ENCODE results near the gene SF1.

Gene SF1

GRCh38 chr11:64724863-64725532, 53.3 kb downstream of the SF1 start:
- no peak for DNase-seq (ENCODE audit: low read depth in 1 of 2, low spot score in 1 of 2)
- H3K27me3 ChIP-seq (ENCODE audit: insufficient read depth, poor library complexity, severe bottlenecking): peaks cover 7% of the 10 kb centered on the region
- no peak overlapping the region for H3K27ac ChIP-seq (replicated peaks)
- H3K4me3 ChIP-seq (replicated peaks; ENCODE audit: insufficient read depth, low read length): no peak overlapping the region
- TF ChIP-seq SPI1 (IDR thresholded peaks at IDR 0.05; ENCODE audit: borderline replicate concordance, low read depth) (no peak), CTCF (IDR thresholded peaks at IDR 0.05; ENCODE audit: insufficient read depth, low read length) (no peak), POLR2AphosphoS5 (IDR thresholded peaks at IDR 0.05; ENCODE audit: low read depth) (peak; percentile 43; the same call in 1 of the 2 replicates), REST (IDR thresholded peaks at IDR 0.05; ENCODE audit: insufficient replicate concordance, low read depth) (no peak), GABPA (IDR thresholded peaks at IDR 0.05; ENCODE audit: low read depth) (no peak)

- Histone ChIP-seq H3K27me3 (ENCODE audit: insufficient read depth, poor library complexity, severe bottlenecking) (peaks cover 7% of the 10 kb centered on the region), H3K27ac (replicated peaks) (no peak overlapping the region), H3K4me3 (replicated peaks; ENCODE audit: insufficient read depth, low read length) (no peak overlapping the region)
- TF ChIP-seq GABPA (IDR thresholded peaks at IDR 0.05; ENCODE audit: low read depth) (no peak), POLR2AphosphoS5 (IDR thresholded peaks at IDR 0.05; ENCODE audit: low read depth) (peak; percentile 16; the same call in 1 of the 2 replicates)
- no peak for DNase-seq (ENCODE audit: low read depth in 1 of 2, low spot score in 1 of 2)
Measured at GRCh38 chr11:64723907-64724862, 54.2 kb downstream of the SF1 start.

- peak; percentile 73 for TF ChIP-seq CTCF (IDR thresholded peaks at IDR 0.05; ENCODE audit: insufficient read depth, low read length)
- TF ChIP-seq POLR2AphosphoS5 (IDR thresholded peaks at IDR 0.05; ENCODE audit: low read depth): no peak
- Histone ChIP-seq H3K4me3 (replicated peaks; ENCODE audit: insufficient read depth, low read length) (peak within 1 kb of the TSS; percentile 63), H3K27me3 (ENCODE audit: insufficient read depth, poor library complexity, severe bottlenecking) (peaks cover 7% of the 10 kb centered on the region), H3K27ac (replicated peaks) (no peak within 1 kb of the TSS)
- peak; percentile 67 to 73 for DNase-seq (ENCODE audit: low read depth in 1 of 2, low spot score in 1 of 2)
Measured at GRCh38 chr11:64723117-64723906, 55.0 kb downstream of the SF1 start, which contains the start of gene NRXN2. TSS of gene NRXN2 (minus strand) at chr11:64723197. CDS start at chr11:64713699, 9,498 bp downstream.

GRCh38 chr11:64722141-64723065, 55.9 kb downstream of the SF1 start:
- no peak for DNase-seq (ENCODE audit: low read depth in 1 of 2, low spot score in 1 of 2)
- Histone ChIP-seq H3K27me3 (ENCODE audit: insufficient read depth, poor library complexity, severe bottlenecking) (peaks cover 7% of the 10 kb centered on the region), H3K27ac (replicated peaks) (no peak overlapping the region), H3K4me3 (replicated peaks; ENCODE audit: insufficient read depth, low read length) (no peak overlapping the region)
- no peak for TF ChIP-seq POLR2AphosphoS5 (IDR thresholded peaks at IDR 0.05; ENCODE audit: low read depth)
- no peak for TF ChIP-seq CTCF (IDR thresholded peaks at IDR 0.05; ENCODE audit: insufficient read depth, low read length)
- no peak for TF ChIP-seq GABPA (IDR thresholded peaks at IDR 0.05; ENCODE audit: low read depth)
- TF ChIP-seq SPI1 (IDR thresholded peaks at IDR 0.05; ENCODE audit: borderline replicate concordance, low read depth): no peak
- TF ChIP-seq REST (IDR thresholded peaks at IDR 0.05; ENCODE audit: insufficient replicate concordance, low read depth): no peak

Measured in HL-60 (cell line).